Measurements from ENCODE around the gene HPCAL1. TPM values are rescaled to one million over a fixed set of nuclear protein-coding genes. Genes with fewer than 3 reads are reported as not detected.

The HPCAL1 gene
- total and polyA plus RNA-seq, 2 experiments from 2014 or later: 8.3 to 25.4 TPM

GRCh38 chr2:10423400-10423774 is 120.7 kb downstream of the HPCAL1 start:
- Histone ChIP-seq H3K9me2 (ENCODE audit: insufficient read depth) (no peaks in the 10 kb centered on the region), H3K79me2 (replicated peaks; ENCODE audit: insufficient read depth) (no peaks in the 10 kb centered on the region), H2AFZ (no peak overlapping the region), H3K4me1 (ENCODE audit: insufficient read depth) (no peaks in the 10 kb centered on the region), H3K36me3 (ENCODE audit: insufficient read depth) (no peaks in the 10 kb centered on the region), H3K4me2 (no peak overlapping the region), H3K27me3 (ENCODE audit: insufficient read depth) (no peaks in the 10 kb centered on the region), H3K4me3 (no peak overlapping the region), H3K27ac (ENCODE audit: low read depth) (no peak overlapping the region), H3F3A (replicated peaks; ENCODE audit: low read depth) (no peaks in the 10 kb centered on the region), H4K20me1 (replicated peaks; ENCODE audit: insufficient read depth) (no peaks in the 10 kb centered on the region)
- Mint-ChIP-seq H3K27me3 (ENCODE audit: insufficient read depth, low read depth, poor library complexity) (peaks cover 3% of the 10 kb centered on the region), H3K4me1 (no peaks in the 10 kb centered on the region), H3K4me3 (no peak overlapping the region), H3K27ac (no peak overlapping the region), H3K36me3 (ENCODE audit: low read depth) (no peaks in the 10 kb centered on the region), H3K9me3 (no peaks in the 10 kb centered on the region)
- no peak for ATAC-seq
- no peak for DNase-seq (ENCODE audit: low spot score)
- TF ChIP-seq JUNB (IDR thresholded peaks at IDR 0.05; ENCODE audit: unreplicated experiment) (no peak), ZNF114 (CRISPR knock-in tag; IDR thresholded peaks at IDR 0.05) (no peak), ZNF331 (CRISPR knock-in tag; IDR thresholded peaks at IDR 0.05; ENCODE audit: low read depth) (no peak), STAT1 (IDR thresholded peaks at IDR 0.05; ENCODE audit: unreplicated experiment) (no peak), CTCF (conservative IDR thresholded peaks at IDR 0.05; ENCODE audit: low read depth in 2 of 2) (no peak), EZH2 (IDR thresholded peaks at IDR 0.05; ENCODE audit: low read depth, unreplicated experiment) (no peak), POLR2AphosphoS5 (IDR thresholded peaks at IDR 0.05; ENCODE audit: low read depth) (no peak)

GRCh38 chr2:10424051-10424450 is 121.3 kb downstream of the HPCAL1 start:
- H4K20me1 ChIP-seq (replicated peaks; ENCODE audit: insufficient read depth): no peaks in the 10 kb centered on the region
- no peak for ATAC-seq
- H3K4me3 ChIP-seq: no peak overlapping the region
- H3K9me3 Mint-ChIP-seq: no peaks in the 10 kb centered on the region
- H3K4me3 Mint-ChIP-seq: no peak overlapping the region
- no peaks in the 10 kb centered on the region for H3K4me1 Mint-ChIP-seq
- H2AFZ ChIP-seq: no peak overlapping the region
- H3K27ac Mint-ChIP-seq: no peak overlapping the region
- H3K27me3 Mint-ChIP-seq (ENCODE audit: insufficient read depth, low read depth, poor library complexity): peaks cover 5% of the 10 kb centered on the region
- no peaks in the 10 kb centered on the region for H3K79me2 ChIP-seq (replicated peaks; ENCODE audit: insufficient read depth)
- H3K27ac ChIP-seq (ENCODE audit: low read depth): no peak overlapping the region
- no peak for TF ChIP-seq REST (IDR thresholded peaks at IDR 0.05; ENCODE audit: unreplicated experiment)
- TF ChIP-seq CREB1 (CRISPR knock-in tag; IDR thresholded peaks at IDR 0.05; ENCODE audit: low read depth): no peak
- no peak for TF ChIP-seq JUNB (IDR thresholded peaks at IDR 0.05; ENCODE audit: unreplicated experiment)
- TF ChIP-seq POLR2AphosphoS5 (IDR thresholded peaks at IDR 0.05; ENCODE audit: low read depth): no peak
- no peak for TF ChIP-seq ETS1 (IDR thresholded peaks at IDR 0.05)
- H3K4me2 ChIP-seq: no peak overlapping the region
- no peaks in the 10 kb centered on the region for H3K36me3 Mint-ChIP-seq (ENCODE audit: low read depth)
- H3K4me1 ChIP-seq (ENCODE audit: insufficient read depth): no peaks in the 10 kb centered on the region
- H3K36me3 ChIP-seq (ENCODE audit: insufficient read depth): no peaks in the 10 kb centered on the region
- DNase-seq (ENCODE audit: low spot score): no peak
- H3K27me3 ChIP-seq (ENCODE audit: insufficient read depth): no peaks in the 10 kb centered on the region
- no peaks in the 10 kb centered on the region for H3K9me2 ChIP-seq (ENCODE audit: insufficient read depth)
- no peaks in the 10 kb centered on the region for H3F3A ChIP-seq (replicated peaks; ENCODE audit: low read depth)

Measured in GM23338 (cell line).